Panc1 (cell line): ENCODE data around the gene PHLDA3. TPM values are rescaled to one million over a fixed set of nuclear protein-coding genes. Genes with fewer than 3 reads are reported as not detected.

ENCODE experiments used
- ATAC-seq: fragments of 200-7000 bp; cut with Tn5 transposase; 2 replicates; pipeline ENCODE4 v1.9.1; 2020; ENCODE audit warnings: mild to moderate bottlenecking, moderate library complexity
- BruUV-seq: library from RNA; stranded (reverse); fragments of 400-500 nt; replicated peaks from 2 replicates; lab custom pipeline; 2021; lab: Mats Ljungman, UMichigan
- CTCF ChIA-PET: fragments of 300-600 bp; sonication (Branson Sonifier 250); formaldehyde crosslinking; loops from one replicate; lab custom pipeline; 2022; ENCODE audit warnings: antibody characterized with exemption; lab: Charles Lee
- POLR2A ChIA-PET: fragments of 300-600 bp; sonication (Branson Sonifier 250); formaldehyde crosslinking; loops from one replicate; lab custom pipeline; 2022; ENCODE audit warnings: antibody characterized with exemption; lab: Charles Lee
- DNase-seq: peaks from one replicate; pipeline ENCODE4 v3.0.0-alpha.2; 2010; ENCODE audit warnings: low read depth, low spot score
- H3K27ac ChIP-seq: 2 replicates; pipeline ENCODE4 v1.5.1; 2011; ENCODE audit warnings: mild to moderate bottlenecking, low read length, inconsistent platforms
- H3K27me3 ChIP-seq: fragments of 200-500 bp; sonication (Bioruptor generic); 2 replicates; pipeline ENCODE4 v1.6.0; 2014; ENCODE audit warnings: low read length, inconsistent platforms; ENCODE audit not compliant: control insufficient read depth, insufficient read depth
- H3K36me3 ChIP-seq: fragments of 200-500 bp; sonication (Bioruptor generic); 2 replicates; pipeline ENCODE4 v1.5.1; 2014; ENCODE audit warnings: inconsistent platforms, mild to moderate bottlenecking, low read length, moderate library complexity; ENCODE audit not compliant: control insufficient read depth, insufficient read depth
- H3K4me1 ChIP-seq: 2 replicates; pipeline ENCODE4 v1.5.1; 2011; ENCODE audit warnings: inconsistent platforms, mild to moderate bottlenecking, low read length, moderate library complexity; ENCODE audit not compliant: control insufficient read depth, insufficient read depth
- H3K4me3 ChIP-seq, 2 experiments: 2 replicates each; pipeline ENCODE4 v1.5.1; 2011 to 2012; ENCODE audit warnings: low read depth in 2 of 2, low read length in 2 of 2, mild to moderate bottlenecking in 2 of 2, inconsistent platforms in 1 of 2, moderate library complexity in 1 of 2
- H3K9me3 ChIP-seq: fragments of 200-500 bp; sonication (Bioruptor generic); 2 replicates; pipeline ENCODE4 v1.5.1; 2014; ENCODE audit warnings: low read depth, mild to moderate bottlenecking, inconsistent platforms, low read length, moderate library complexity; ENCODE audit not compliant: control insufficient read depth, insufficient read depth
- CTCF ChIP-seq: fragments of 450-650 bp; IDR thresholded peaks from 2 replicates; pipeline ENCODE4 v1.5.1; 2017; ENCODE audit warnings: mild to moderate bottlenecking
- POLR2AphosphoS5 ChIP-seq: IDR thresholded peaks from 2 replicates; pipeline ENCODE4 v1.6.1; 2012; ENCODE audit warnings: mild to moderate bottlenecking, low read depth, low read length, moderate library complexity
- SIN3A ChIP-seq: IDR thresholded peaks from 2 replicates; pipeline ENCODE4 v1.6.1; 2012; ENCODE audit warnings: low read depth, mild to moderate bottlenecking, low read length, moderate library complexity, borderline replicate concordance; ENCODE audit not compliant: insufficient read depth
- TCF7L2 ChIP-seq: IDR thresholded peaks from 2 replicates; pipeline ENCODE4 v1.6.1; 2011; ENCODE audit warnings: mild to moderate bottlenecking, low read depth, low read length, inconsistent platforms
- in situ Hi-C: cut with HindIII; loops from 2 replicates; pipeline ENCODE4 v1.10.0; 2016; ENCODE audit warnings: low sequenced_read_pairs, low pct_unique_long_range_greater_than_20kb
- intact Hi-C: fragments of 100-400 bp; cut with micrococcal nuclease; formaldehyde crosslinking; loops from one replicate; pipeline ENCODE4 v1.10.0; 2022; ENCODE audit not compliant: unreplicated experiment
- total RNA-seq: library from RNA; stranded (reverse); gene quantifications from one replicate; pipeline ENCODE4 v1.2.1, GENCODE V29; 2021; ENCODE audit not compliant: unreplicated experiment
- TF ChIP-seq, protein P1 (sequence below), 2 experiments: IDR thresholded peaks; 2 replicates each; pipeline ENCODE4 v1.6.1; 2011 to 2012; ENCODE audit warnings: low read depth in 2 of 2, control low read depth in 1 of 2, low read length in 1 of 2, mild to moderate bottlenecking in 1 of 2, moderate library complexity in 1 of 2; ENCODE audit not compliant: insufficient read depth in 1 of 2

Gene PHLDA3
- total RNA-seq, 1 experiment from 2014 or later, result 12.3 TPM

DNA sequence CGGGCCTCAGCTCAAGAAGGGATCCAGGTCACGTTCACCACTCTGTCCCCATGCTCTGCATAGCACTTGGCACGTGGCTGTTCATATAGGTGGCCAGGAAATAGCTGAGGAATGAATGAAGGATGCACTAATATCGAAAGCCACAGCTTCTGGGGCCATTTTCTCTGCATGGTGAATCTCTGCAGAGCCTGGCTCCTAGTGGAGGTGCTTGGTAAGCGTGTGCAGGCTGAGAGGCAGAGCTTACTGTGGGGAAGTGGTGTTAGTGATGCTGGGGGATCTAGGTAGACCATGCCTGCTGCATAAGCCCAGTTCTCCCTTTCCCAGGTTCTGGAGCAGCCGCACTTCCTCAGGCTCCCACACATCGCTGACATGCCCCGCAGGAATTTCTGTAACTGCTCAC is 29.6 kb upstream of the PHLDA3 start:
- H3K9me3 ChIP-seq, result no peaks in the 10 kb centered on the region
- H3K27me3 ChIP-seq, result no peaks in the 10 kb centered on the region
- in situ Hi-C loops, result no loop called here
- H3K4me3 ChIP-seq, result no peak overlapping the region
- BruUV-seq, result no TSS peak
- POLR2A ChIA-PET, result no interaction called here
- no peak for TF ChIP-seq CTCF
- TF ChIP-seq, protein P1, sequence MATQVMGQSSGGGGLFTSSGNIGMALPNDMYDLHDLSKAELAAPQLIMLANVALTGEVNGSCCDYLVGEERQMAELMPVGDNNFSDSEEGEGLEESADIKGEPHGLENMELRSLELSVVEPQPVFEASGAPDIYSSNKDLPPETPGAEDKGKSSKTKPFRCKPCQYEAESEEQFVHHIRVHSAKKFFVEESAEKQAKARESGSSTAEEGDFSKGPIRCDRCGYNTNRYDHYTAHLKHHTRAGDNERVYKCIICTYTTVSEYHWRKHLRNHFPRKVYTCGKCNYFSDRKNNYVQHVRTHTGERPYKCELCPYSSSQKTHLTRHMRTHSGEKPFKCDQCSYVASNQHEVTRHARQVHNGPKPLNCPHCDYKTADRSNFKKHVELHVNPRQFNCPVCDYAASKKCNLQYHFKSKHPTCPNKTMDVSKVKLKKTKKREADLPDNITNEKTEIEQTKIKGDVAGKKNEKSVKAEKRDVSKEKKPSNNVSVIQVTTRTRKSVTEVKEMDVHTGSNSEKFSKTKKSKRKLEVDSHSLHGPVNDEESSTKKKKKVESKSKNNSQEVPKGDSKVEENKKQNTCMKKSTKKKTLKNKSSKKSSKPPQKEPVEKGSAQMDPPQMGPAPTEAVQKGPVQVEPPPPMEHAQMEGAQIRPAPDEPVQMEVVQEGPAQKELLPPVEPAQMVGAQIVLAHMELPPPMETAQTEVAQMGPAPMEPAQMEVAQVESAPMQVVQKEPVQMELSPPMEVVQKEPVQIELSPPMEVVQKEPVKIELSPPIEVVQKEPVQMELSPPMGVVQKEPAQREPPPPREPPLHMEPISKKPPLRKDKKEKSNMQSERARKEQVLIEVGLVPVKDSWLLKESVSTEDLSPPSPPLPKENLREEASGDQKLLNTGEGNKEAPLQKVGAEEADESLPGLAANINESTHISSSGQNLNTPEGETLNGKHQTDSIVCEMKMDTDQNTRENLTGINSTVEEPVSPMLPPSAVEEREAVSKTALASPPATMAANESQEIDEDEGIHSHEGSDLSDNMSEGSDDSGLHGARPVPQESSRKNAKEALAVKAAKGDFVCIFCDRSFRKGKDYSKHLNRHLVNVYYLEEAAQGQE (IDR thresholded peaks at IDR 0.05; ENCODE audit: insufficient read depth in 1 of 2, low read depth in 2 of 2, low read length in 1 of 2), result no peak
- TF ChIP-seq POLR2AphosphoS5, result no peak
- TF ChIP-seq SIN3A, result no peak
- no peak for TF ChIP-seq TCF7L2
- no peak overlapping the region for H3K27ac ChIP-seq
- DNase-seq (no peak), ATAC-seq (no peak)
- CTCF ChIA-PET, result interaction anchor here (1.0 kb wide), 1 partner anchor 15 kb away, joined by 3 read pairs; no protein-coding TSS in a partner anchor
- intact Hi-C loops, result no loop called here
- no peaks in the 10 kb centered on the region for H3K36me3 ChIP-seq
- H3K4me1 ChIP-seq, result peaks cover 23% of the 10 kb centered on the region

DNA sequence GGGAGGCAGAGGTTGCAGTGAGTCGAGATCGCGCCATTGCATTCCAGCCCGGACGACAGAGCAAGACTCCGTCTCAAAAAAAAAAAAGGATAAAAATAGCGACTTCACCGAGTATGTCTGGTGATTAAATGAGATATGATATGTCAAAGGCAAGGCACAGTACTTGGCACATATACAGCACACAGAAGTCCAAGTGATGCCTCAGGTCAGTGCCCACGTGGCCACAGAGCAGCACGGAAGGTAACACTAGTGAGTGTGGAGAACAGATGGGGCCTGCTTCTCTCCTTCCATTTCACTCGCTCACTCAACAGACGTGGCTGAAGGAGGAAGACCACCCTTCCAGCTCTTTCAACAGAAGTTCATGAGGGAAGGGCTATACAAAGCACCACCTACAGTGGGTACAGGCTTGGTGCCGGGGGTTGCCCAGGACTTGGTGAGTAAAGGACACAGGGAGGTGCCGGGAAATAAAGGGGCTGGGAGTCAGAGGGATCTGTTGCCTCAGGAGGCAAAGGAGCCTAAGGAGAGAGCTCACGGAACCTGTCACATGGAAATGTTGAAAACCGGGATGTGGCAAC is 29.0 kb upstream of the PHLDA3 start:
- Histone ChIP-seq H3K27ac (no peak overlapping the region), H3K9me3 (no peaks in the 10 kb centered on the region), H3K36me3 (no peaks in the 10 kb centered on the region), H3K4me3 (no peak overlapping the region), H3K27me3 (no peaks in the 10 kb centered on the region), H3K4me1 (peaks cover 17% of the 10 kb centered on the region)
- intact Hi-C loops (no loop called here), in situ Hi-C loops (no loop called here)
- ChIA-PET CTCF (interaction anchor here (1.0 kb wide), 1 partner anchor 15 kb away, joined by 3 read pairs; no protein-coding TSS in a partner anchor), POLR2A (no interaction called here)
- DNase-seq (no peak), ATAC-seq (no peak)
- BruUV-seq, result no TSS peak
- TF ChIP-seq CTCF (no peak), SIN3A (no peak), POLR2AphosphoS5 (no peak), TCF7L2 (no peak)
- TF ChIP-seq, protein P1 (IDR thresholded peaks at IDR 0.05; ENCODE audit: insufficient read depth in 1 of 2, low read depth in 2 of 2, low read length in 1 of 2), result no peak
